SU-DHL-6 (cell line): ENCODE results near the gene VSTM5.

Source experiments
- EZH2phosphoT487 ChIP-seq: fragments of 200-600 bp; sonication (generic), shearing (Covaris generic); conservative IDR thresholded peaks from 2 replicates; pipeline ENCODE4 v1.6.1; 2018; ENCODE audit warnings: mild to moderate bottlenecking, antibody characterized with exemption, low read length, moderate library complexity, mixed read lengths
- TF ChIP-seq, protein P1 (sequence below): fragments of 200-600 bp; sonication (generic); IDR thresholded peaks from one replicate; pipeline ENCODE4 v1.5.1; 2017; ENCODE audit warnings: antibody characterized with exemption, mild to moderate bottlenecking, low read length, moderate library complexity; ENCODE audit not compliant: insufficient read depth, poor library complexity, severe bottlenecking

DNA sequence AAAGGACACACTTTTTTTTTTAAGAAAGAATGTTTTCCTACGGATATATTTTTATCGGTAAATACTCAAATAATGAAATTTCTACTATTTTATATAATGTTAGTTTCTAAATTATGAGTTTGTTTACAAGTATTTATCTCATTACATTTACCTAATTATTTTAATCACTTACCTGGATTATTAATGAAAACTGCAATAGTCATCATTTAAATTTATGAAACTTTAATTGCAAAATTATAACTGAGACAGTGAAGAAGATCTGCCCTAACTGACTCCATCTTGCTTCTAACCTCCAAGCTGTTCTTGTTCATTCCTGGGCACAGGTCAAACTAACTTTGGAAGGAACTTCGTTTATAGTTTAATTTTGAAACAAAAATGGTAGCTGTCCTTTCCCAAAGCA lies 25.2 kb upstream of the VSTM5 start:
- TF ChIP-seq, protein P1, sequence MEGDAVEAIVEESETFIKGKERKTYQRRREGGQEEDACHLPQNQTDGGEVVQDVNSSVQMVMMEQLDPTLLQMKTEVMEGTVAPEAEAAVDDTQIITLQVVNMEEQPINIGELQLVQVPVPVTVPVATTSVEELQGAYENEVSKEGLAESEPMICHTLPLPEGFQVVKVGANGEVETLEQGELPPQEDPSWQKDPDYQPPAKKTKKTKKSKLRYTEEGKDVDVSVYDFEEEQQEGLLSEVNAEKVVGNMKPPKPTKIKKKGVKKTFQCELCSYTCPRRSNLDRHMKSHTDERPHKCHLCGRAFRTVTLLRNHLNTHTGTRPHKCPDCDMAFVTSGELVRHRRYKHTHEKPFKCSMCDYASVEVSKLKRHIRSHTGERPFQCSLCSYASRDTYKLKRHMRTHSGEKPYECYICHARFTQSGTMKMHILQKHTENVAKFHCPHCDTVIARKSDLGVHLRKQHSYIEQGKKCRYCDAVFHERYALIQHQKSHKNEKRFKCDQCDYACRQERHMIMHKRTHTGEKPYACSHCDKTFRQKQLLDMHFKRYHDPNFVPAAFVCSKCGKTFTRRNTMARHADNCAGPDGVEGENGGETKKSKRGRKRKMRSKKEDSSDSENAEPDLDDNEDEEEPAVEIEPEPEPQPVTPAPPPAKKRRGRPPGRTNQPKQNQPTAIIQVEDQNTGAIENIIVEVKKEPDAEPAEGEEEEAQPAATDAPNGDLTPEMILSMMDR, result no peak
- no peak for TF ChIP-seq EZH2phosphoT487
